ENCODE results near the gene BPIFA3. TPM values are rescaled to one million over a fixed set of nuclear protein-coding genes. Genes with fewer than 3 reads are reported as not detected.

Gene BPIFA3
- total RNA-seq, 3 donors from 2014 or later: not detected

DNA sequence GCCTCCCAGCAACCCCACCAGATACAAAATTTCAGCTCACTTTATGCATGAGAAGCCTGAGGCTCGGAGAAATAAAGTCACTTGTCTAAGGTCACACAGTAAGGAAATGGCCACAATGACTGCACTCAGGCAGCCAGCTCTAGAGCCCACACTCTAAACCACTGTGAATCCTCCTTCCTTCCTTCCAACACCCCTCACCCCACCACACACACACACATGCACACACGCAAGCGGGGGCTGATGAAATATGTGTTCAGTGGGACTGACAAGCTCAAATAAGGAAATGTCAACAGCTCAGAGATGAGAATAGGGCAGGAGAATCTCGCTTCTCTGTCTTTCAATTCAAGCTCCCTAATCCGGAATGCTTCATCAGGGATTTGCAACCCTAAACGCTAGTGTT is 12.7 kb downstream of the BPIFA3 start:
- no peak overlapping the region for H3K4me3 ChIP-seq
- no peaks in the 10 kb centered on the region for H3K4me1 ChIP-seq (ENCODE audit: low read depth)
- intact Hi-C loops (cut with DNase I, micrococcal nuclease): no loop called here
- DNase-seq (no peak), ATAC-seq (no peak)
- TF ChIP-seq, protein P1, sequence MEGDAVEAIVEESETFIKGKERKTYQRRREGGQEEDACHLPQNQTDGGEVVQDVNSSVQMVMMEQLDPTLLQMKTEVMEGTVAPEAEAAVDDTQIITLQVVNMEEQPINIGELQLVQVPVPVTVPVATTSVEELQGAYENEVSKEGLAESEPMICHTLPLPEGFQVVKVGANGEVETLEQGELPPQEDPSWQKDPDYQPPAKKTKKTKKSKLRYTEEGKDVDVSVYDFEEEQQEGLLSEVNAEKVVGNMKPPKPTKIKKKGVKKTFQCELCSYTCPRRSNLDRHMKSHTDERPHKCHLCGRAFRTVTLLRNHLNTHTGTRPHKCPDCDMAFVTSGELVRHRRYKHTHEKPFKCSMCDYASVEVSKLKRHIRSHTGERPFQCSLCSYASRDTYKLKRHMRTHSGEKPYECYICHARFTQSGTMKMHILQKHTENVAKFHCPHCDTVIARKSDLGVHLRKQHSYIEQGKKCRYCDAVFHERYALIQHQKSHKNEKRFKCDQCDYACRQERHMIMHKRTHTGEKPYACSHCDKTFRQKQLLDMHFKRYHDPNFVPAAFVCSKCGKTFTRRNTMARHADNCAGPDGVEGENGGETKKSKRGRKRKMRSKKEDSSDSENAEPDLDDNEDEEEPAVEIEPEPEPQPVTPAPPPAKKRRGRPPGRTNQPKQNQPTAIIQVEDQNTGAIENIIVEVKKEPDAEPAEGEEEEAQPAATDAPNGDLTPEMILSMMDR (IDR thresholded peaks at IDR 0.05): no peak
- H3K9me3 ChIP-seq: no peaks in the 10 kb centered on the region
- no peaks in the 10 kb centered on the region for H3K36me3 ChIP-seq (ENCODE audit: low read depth)

DNA sequence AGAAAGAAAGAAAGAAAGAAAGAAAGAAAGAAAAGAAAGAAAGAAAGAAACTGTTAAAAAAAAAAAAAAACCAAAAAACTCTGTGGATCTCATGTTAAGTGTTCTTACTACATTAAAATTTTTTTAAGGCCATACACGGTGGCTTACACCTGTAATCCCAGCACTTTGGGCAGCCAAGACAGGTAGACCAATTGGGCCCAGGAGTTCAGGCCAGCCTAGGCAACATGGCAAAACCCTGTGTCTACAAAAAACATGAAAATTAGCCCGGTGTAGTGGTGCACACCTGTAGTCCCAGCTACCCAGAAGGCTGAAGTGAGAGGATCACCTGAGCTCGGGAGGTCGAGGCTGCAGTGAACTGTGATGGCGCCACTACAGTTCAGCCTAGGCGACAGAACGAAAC is 14.1 kb downstream of the BPIFA3 start:
- Histone ChIP-seq H3K4me1 (ENCODE audit: low read depth) (no peaks in the 10 kb centered on the region), H3K4me3 (no peak overlapping the region), H3K36me3 (ENCODE audit: low read depth) (no peaks in the 10 kb centered on the region), H3K9me3 (no peaks in the 10 kb centered on the region)
- ATAC-seq: no peak
- DNase-seq: no peak
- TF ChIP-seq, protein P1 (IDR thresholded peaks at IDR 0.05): no peak
- intact Hi-C loops (cut with DNase I, micrococcal nuclease): no loop called here

DNA sequence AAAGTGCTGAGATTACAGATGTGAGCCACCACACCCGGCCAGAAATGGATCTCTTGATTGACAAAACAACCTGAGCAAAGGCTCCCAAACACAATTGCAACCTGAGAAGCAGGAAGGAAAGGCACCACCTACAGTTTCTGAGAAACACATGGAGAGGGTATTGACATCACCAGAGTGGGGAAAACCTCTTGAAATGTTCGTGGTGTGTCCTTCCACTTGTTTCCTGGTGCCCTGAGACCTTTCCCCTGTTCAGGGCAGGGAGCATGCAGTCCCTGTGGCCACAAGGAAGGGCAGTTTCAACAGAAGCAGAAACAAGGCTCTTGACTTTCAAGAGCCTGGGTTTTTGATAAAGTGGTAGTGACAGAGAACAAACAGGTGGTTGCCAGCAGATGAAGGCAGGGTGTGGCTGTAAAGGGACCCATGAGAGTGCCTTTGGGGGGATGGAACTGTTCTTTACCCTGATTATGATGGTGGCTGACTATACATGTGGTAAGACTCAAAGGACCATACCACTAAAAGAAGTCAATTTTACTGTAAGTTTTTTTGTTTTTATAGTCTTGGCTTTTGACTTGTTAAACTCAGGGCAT is 15.4 kb downstream of the BPIFA3 start:
- TF ChIP-seq, protein P1 (IDR thresholded peaks at IDR 0.05): no peak
- H3K4me3 ChIP-seq: no peak overlapping the region
- H3K9me3 ChIP-seq: no peaks in the 10 kb centered on the region
- ATAC-seq (no peak), DNase-seq (no peak)
- intact Hi-C loops (cut with DNase I, micrococcal nuclease): no loop called here
- no peaks in the 10 kb centered on the region for H3K36me3 ChIP-seq (ENCODE audit: low read depth)
- H3K4me1 ChIP-seq (ENCODE audit: low read depth): no peaks in the 10 kb centered on the region

DNA sequence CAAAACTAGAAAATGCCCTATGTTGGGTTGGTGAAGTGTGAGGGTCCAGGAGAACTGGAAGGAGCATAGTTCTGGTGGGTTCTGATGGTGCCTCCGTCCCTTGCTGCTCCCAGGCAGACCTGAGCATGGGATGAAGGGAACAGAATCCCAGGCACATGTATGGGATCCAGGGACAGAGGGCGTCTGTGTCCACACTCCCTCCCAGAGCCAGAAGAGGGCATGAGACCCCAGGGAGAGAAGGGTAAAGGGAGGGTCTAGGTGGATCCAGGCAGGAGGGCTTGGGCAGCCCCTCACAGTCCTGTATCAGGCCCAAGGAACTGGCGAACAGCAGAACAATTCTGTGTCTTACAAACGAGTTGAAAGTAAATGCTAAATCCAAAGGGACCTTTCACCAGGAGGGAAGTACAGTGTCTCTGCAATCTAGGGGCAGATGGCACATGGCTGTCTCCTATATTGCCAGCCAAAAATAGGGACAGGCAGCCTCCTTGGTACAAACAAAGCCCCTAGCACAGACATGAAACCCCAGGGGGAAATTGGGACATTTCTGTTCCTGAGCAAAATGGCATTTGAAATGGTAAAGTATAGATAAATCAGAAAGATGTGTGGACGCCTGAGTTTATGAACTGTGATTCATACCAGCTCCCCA is 16.1 kb downstream of the BPIFA3 start:
- DNase-seq: no peak
- Histone ChIP-seq H3K4me3 (no peak overlapping the region), H3K9me3 (no peaks in the 10 kb centered on the region), H3K4me1 (ENCODE audit: low read depth) (no peaks in the 10 kb centered on the region), H3K36me3 (ENCODE audit: low read depth) (no peaks in the 10 kb centered on the region)
- TF ChIP-seq, protein P1 (IDR thresholded peaks at IDR 0.05): no peak
- intact Hi-C loops (cut with DNase I, micrococcal nuclease): no loop called here
- no peak for ATAC-seq

DNA sequence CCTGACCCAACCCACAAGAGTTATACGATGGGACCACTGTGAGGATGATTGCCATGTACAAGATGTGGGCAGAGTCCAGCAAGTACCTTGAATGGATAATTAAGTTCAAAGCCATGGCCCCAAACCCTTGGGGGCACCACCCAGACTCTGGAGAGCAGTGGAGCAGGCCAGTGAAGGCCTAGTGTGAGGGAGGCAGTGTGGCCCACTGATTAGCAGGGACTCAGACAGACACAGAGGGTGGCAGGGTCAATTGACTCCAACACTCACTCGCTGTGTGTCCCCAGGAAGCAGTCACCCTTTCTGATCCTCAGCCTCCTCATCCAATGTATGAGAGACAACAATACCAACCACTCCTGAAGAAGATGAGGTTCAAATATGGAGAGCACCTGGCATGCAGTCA is 16.9 kb downstream of the BPIFA3 start:
- no peaks in the 10 kb centered on the region for H3K9me3 ChIP-seq
- intact Hi-C loops (cut with DNase I, micrococcal nuclease): no loop called here

More for the DNA sequence above, 16.9 kb downstream of the BPIFA3 start:
- DNase-seq (no peak), ATAC-seq (no peak)
- Histone ChIP-seq H3K4me3 (no peak overlapping the region), H3K4me1 (ENCODE audit: low read depth) (no peaks in the 10 kb centered on the region), H3K36me3 (ENCODE audit: low read depth) (no peaks in the 10 kb centered on the region)
- TF ChIP-seq, protein P1 (IDR thresholded peaks at IDR 0.05): no peak
